ENCODE results near the gene ACIN1.
A peak's percentile ranks its signal among the peaks of the same experiment; 100 is the strongest.

The ACIN1 gene

GRCh38 chr14:23118506-23119362 is 23.8 kb upstream of the ACIN1 start, which contains the start of gene CEBPE:
Gene CEBPE (minus strand): TSS chr14:23119255. CDS start chr14:23119091, 164 bp downstream.
- TF ChIP-seq CTCF (conservative IDR thresholded peaks at IDR 0.05; ENCODE audit: low read depth, low read length) = no peak
- no peak within 1 kb of the TSS for H3K4me3 ChIP-seq (ENCODE audit: low read length)
- no peak for DNase-seq (ENCODE audit: low read depth)

- no peak for TF ChIP-seq CTCF (conservative IDR thresholded peaks at IDR 0.05; ENCODE audit: low read depth, low read length)
- DNase-seq (ENCODE audit: low read depth) = no peak
- no peak overlapping the region for H3K4me3 ChIP-seq (ENCODE audit: low read length)
Measured at GRCh38 chr14:23117371-23118020, 22.6 kb upstream of the ACIN1 start.

- H3K4me3 ChIP-seq (ENCODE audit: low read length) = no peak overlapping the region
- no peak for DNase-seq (ENCODE audit: low read depth)
- TF ChIP-seq CTCF (conservative IDR thresholded peaks at IDR 0.05; ENCODE audit: low read depth, low read length) = no peak
Measured at GRCh38 chr14:23115918-23116317, 21.0 kb upstream of the ACIN1 start.

GRCh38 chr14:23115039-23115731 is 20.2 kb upstream of the ACIN1 start:
- peak; percentile 91 for DNase-seq (ENCODE audit: low read depth)
- TF ChIP-seq CTCF (conservative IDR thresholded peaks at IDR 0.05; ENCODE audit: low read depth, low read length) = no peak
- no peak overlapping the region for H3K4me3 ChIP-seq (ENCODE audit: low read length)

- peak; percentile 16 for TF ChIP-seq CTCF (conservative IDR thresholded peaks at IDR 0.05; ENCODE audit: low read depth, low read length)
- H3K4me3 ChIP-seq (ENCODE audit: low read length) = no peak overlapping the region
- DNase-seq (ENCODE audit: low read depth) = no peak
Measured at GRCh38 chr14:23114669-23115038, 19.7 kb upstream of the ACIN1 start.

- no peak overlapping the region for H3K4me3 ChIP-seq (ENCODE audit: low read length)
- TF ChIP-seq CTCF (conservative IDR thresholded peaks at IDR 0.05; ENCODE audit: low read depth, low read length) = no peak
- DNase-seq (ENCODE audit: low read depth) = no peak
Measured at GRCh38 chr14:23114120-23114458, 19.2 kb upstream of the ACIN1 start.

Measured in retinal pigment epithelial cell (primary cell).